Epithelial cell of esophagus (primary cell): ENCODE measurements around the gene SULT2B1.

Source experiments
- DNase-seq: peaks from one replicate; pipeline ENCODE4 v3.0.0; 2010; ENCODE audit warnings: low read depth
- H3K4me3 ChIP-seq: 2 replicates; pipeline ENCODE4 v1.5.1; 2011; ENCODE audit warnings: mild to moderate bottlenecking, low read length, control low read depth
- TF ChIP-seq, protein P1 (sequence below): IDR thresholded peaks from 2 replicates; pipeline ENCODE4 v1.5.1; 2011; ENCODE audit warnings: low read depth, mild to moderate bottlenecking, low read length, control low read depth, inconsistent platforms; ENCODE audit not compliant: insufficient read depth; ENCODE audit errors: missing control alignments

Gene SULT2B1

DNA sequence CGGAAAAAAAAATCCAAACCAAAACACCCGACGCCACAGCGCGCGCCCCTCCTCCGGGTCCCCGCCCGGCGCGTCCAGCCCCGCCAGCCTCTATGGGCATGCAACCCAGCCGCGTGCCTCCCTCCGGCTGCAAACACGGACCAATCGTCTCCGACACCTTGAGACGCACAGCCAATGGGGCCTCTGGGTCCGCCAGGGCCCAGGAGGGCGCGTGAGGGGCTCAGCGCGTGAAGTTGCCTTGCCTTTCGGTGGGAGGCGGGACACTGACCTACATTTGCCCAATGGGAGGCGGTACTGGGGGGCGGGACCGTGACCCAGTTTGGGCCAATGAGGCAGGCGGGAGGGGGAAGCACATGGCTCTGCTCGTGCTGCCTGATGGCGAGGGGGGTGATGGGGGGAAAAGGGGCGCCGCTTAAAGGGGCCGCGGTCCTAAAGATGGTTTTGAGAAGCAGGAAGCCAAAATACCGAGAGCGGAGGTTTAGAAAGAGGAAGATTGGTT lies 85.5 kb downstream of the SULT2B1 start:
- H3K4me3 ChIP-seq: peak overlapping the region; percentile 83
- TF ChIP-seq, protein P1, sequence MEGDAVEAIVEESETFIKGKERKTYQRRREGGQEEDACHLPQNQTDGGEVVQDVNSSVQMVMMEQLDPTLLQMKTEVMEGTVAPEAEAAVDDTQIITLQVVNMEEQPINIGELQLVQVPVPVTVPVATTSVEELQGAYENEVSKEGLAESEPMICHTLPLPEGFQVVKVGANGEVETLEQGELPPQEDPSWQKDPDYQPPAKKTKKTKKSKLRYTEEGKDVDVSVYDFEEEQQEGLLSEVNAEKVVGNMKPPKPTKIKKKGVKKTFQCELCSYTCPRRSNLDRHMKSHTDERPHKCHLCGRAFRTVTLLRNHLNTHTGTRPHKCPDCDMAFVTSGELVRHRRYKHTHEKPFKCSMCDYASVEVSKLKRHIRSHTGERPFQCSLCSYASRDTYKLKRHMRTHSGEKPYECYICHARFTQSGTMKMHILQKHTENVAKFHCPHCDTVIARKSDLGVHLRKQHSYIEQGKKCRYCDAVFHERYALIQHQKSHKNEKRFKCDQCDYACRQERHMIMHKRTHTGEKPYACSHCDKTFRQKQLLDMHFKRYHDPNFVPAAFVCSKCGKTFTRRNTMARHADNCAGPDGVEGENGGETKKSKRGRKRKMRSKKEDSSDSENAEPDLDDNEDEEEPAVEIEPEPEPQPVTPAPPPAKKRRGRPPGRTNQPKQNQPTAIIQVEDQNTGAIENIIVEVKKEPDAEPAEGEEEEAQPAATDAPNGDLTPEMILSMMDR: no peak
- DNase-seq: peak; percentile 99

DNA sequence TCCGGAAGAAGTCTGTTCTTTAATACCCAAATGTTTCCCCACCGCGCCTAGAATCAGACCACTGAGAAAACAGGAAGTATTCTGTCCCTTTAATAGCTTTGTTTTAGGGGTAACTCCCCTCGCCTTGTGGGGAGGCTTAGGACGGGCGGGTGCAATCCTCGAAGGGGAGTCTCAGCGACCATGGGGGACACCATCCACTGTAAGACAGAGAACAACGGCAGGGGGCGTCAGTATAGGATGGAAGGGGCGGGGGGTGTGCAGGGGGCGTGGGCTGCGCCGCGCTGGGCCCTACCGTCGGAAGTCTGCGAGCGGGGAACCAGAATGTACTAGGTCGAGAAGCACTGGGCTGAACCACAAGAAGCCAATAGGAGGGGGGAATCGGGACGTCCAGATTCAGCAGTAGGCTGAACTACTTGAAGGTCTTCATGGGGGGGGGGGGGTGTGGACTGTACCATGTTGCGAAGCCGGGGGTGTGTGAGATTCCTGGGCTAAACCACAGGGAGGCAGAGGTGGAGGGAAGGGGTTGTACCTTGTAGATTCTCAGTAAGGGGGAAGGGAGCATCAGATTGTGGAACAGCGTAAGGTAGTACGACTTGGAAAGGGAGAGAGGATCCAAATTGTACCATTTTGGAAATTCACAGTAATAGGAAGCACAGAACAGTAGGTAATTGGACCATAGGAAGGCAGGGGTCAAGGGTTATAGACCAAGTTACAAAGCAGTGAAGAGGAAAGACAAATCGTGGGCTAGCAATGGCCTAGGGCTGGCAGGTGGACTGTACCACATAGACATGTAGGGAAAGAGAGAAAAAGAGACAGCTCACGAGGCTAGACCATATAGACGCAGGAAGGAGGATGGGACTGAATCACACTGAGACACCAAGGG lies 86.2 kb downstream of the SULT2B1 start:
- DNase-seq: peak; percentile 93
- TF ChIP-seq, protein P1: peak; percentile 24
- peak overlapping the region; percentile 83 for H3K4me3 ChIP-seq

DNA sequence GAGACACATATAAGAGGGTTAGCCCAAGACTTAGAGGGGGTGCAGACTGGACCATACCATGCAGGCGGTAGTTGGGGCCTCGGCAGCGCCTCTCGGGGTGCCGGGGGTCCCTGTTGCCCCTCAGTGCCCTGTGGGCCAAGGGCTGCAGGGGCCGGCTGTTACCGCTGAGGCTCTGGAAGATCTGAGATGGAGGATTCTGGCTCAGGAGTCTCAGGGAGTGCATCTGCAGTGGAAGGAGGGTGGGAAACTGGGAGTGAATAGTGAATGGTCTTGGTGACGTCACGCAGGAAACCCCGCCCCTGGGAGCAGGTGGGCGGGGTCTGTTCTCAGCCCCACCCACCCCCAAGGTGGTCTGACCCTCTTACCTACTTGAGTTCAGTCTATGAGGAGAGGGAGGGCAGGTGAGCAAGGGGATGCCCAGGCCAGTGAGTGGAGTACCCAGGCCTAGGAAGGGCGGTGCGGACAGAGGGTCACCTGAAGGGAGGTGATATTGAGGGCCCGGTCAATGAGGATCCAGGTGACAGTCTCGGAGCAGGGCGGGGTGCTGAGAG lies 86.9 kb downstream of the SULT2B1 start:
- TF ChIP-seq, protein P1: no peak
- H3K4me3 ChIP-seq: no peak overlapping the region
- DNase-seq: no peak

DNA sequence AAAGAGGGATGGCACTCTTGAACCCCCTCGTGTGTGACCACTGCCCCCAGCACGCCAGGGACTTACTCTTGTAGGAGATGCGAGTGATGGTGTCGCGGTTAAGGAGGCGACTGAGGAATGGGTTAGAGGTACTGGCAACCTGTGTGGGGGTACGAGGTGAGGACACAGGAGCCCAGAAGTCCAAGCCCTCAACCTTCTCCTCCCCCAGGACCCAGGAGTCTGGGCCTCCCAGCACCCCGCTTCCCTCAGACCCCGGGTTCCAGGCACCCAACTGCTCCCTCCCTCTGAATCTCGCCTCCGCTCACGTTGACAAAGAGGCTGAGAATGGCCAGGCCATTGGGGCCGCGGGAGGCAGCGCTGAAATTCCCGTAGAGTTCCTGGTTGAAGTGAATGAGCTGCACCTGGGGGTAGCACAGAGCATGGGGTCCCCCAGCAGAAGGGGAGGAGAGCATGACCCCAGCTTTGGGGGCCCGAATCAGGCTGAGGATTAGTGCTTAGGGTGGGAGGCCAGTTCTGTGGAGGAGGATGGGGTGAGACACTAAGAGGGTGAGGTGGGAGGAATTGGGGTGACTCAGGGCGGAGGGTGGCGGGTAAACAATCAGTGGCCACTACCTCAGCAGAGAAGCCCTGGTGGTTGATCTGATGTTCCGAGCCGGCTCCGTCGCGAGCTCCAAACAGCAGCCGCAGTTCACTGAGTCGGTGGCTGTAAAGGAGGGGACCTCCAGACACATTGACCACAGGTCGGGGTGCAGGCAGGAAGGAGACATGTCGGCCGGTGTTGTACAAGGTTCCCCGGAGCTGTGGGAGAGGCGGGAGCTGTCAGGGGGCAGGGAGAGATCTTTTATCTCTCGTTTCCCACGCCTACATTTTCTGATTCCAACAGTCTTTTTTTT lies 87.8 kb downstream of the SULT2B1 start:
- no peak overlapping the region for H3K4me3 ChIP-seq
- TF ChIP-seq, protein P1: no peak
- no peak for DNase-seq

DNA sequence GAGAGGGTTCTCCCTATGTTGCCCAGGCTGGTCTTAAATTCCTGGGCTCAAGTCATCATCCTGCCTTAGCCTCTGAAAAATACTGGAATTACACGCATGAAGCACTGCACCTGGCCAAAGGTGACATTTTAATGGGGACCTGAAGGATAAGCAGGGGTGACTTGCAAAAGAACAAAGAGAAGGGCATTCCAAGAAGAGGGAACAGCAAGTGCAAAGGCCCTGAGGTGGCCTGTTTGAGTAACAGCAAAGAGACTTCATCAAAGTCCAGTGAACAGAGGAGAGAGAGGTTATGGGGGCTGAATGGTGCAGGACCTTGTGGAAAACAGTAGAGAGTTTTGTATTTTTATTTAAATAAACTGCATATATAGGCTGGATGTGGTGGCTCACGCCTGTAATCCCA lies 89.9 kb downstream of the SULT2B1 start:
- no peak overlapping the region for H3K4me3 ChIP-seq
- DNase-seq: no peak
- TF ChIP-seq, protein P1: no peak

DNA sequence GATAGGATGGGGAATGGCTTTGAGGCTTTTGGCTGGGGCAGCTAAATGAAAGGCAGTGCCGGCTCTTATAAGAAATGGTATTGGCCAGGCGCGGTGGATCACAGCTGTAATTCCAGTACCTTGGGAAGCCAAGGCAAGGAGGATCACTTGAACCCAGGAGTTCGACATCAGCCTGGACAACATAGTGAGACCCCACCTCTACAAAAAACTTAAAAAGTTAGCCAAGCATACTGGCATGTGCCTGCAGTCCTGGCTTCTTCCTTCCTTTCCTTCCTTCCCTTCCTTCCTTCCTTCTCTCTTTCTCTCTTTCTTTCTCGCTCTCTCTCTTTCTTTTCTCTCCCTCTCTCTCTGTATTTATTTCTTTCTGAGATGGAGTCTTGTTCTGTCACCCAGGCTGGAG lies 90.9 kb downstream of the SULT2B1 start:
- TF ChIP-seq, protein P1: no peak
- H3K4me3 ChIP-seq: no peak overlapping the region
- DNase-seq: no peak
